Testis (tissue), 3 donors: Measurements from ENCODE around the gene KRTAP2-3. TPM values are rescaled to one million over a fixed set of nuclear protein-coding genes. Genes with fewer than 3 reads are reported as not detected.

Experiments
- DNase-seq: peaks from one replicate; pipeline ENCODE4 v3.0.0-alpha.2; 2019
- H3K27ac ChIP-seq, 2 donors: fragments of 200-600 bp; sonication (generic); one replicate each; pipeline ENCODE4 v1.5.1; 2019
- H3K27me3 ChIP-seq: fragments of 200-600 bp; sonication (generic); one replicate; pipeline ENCODE4 v1.5.1; 2019
- H3K36me3 ChIP-seq: fragments of 200-600 bp; sonication (generic); one replicate; pipeline ENCODE4 v1.5.1; 2017; ENCODE audit warnings: low read depth; ENCODE audit errors: missing control alignments
- H3K4me1 ChIP-seq: fragments of 200-600 bp; sonication (generic); one replicate; pipeline ENCODE4 v1.5.1; 2019
- H3K4me3 ChIP-seq, 2 donors: fragments of 200-600 bp; sonication (generic); one replicate each; pipeline ENCODE4 v1.5.1; 2017 to 2019
- H3K9me3 ChIP-seq: fragments of 200-600 bp; sonication (generic); one replicate; pipeline ENCODE4 v1.5.1; 2017
- POLR2A ChIP-seq: fragments of 450-650 bp; IDR thresholded peaks from one replicate; pipeline ENCODE4 v1.6.1; 2017; ENCODE audit warnings: antibody characterized with exemption, mild to moderate bottlenecking, moderate library complexity
- WGBS, 2 donors: methylation state at CpG; one replicate each; pipeline ENCODE4 v1.1.5; 2018; 5-methylcytosine and 5-hydroxymethylcytosine counted together
- intact Hi-C: fragments of 100-400 bp; cut with DNase I; formaldehyde crosslinking; loops from one replicate; pipeline ENCODE4 v1.15.1; 2023; ENCODE audit warnings: low total_unique reads
- polyA plus RNA-seq: library from polyadenylated mRNA; stranded (reverse); fragments of 350-450 nt; fragmentation: Illumina TruSeq; extraction: RNeasy Lipid Tissue Mini Kit (QIAGEN cat#74804); gene quantifications from one replicate; pipeline ENCODE4 v1.2.3, GENCODE V29; 2014; ENCODE audit warnings: low read depth, low replicate concordance; ENCODE audit not compliant: insufficient read depth
- total RNA-seq, 2 donors: library from RNA; depleted of rRNA; stranded (reverse); fragments of >200 nt; gene quantifications; one replicate each; pipeline ENCODE4 v1.2.3, GENCODE V29; 2016
- TF ChIP-seq, protein P1 (sequence below), 3 experiments: fragments of 450-650 bp in 2 of 3; fragments of 200-600 bp in 1 of 3; sonication (generic) in 1 of 3; IDR thresholded peaks; one replicate each; pipeline ENCODE4 v1.5.1; 2016 to 2019; ENCODE audit warnings: antibody characterized with exemption in 3 of 3, mild to moderate bottlenecking in 2 of 3, moderate library complexity in 1 of 3

The KRTAP2-3 gene
- total and polyA plus RNA-seq, 3 donors from 2014 or later: not detected

DNA sequence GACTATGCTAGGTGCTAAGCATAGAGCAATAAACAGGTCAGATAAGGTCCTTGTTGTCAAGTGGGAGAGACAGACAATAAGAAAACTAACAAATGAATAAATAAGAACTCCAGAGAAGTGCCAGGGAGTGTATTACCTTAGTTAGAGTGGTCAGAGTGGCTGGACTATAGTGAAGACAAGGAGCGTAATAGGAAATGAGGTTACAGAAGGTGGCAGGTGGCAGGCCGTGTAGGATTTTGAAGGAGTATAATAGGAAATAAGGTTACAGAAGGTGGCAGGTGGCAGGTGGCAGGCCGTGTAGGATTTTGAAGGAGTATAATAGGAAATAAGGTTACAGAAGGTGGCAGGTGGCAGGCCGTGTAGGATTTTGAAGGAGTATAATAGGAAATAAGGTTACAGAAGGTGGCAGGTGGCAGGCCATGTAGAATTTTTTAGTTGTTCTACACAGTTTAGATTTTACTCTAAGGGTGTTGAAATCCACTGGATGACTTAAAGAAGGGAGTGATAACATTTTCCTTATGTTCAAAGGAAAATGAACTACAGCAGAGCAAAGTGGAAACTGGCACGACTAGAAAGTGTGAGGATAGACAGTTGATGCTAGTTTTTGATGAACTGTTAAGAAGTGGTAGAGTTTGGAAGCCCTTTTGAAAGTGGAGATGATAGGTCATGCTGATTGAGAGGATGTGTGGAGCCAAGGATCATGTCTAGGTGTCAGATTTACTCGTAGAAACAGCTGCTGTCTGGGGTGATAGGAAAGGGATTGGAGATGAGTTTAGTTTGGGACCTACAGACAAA, 47.4 kb downstream of the KRTAP2-3 start:
- Histone ChIP-seq H3K9me3 (no peaks in the 10 kb centered on the region), H3K4me1 (no peaks in the 10 kb centered on the region), H3K27ac (no peak overlapping the region), H3K4me3 (no peak overlapping the region), H3K36me3 (no peaks in the 10 kb centered on the region), H3K27me3 (no peaks in the 10 kb centered on the region)
- no peak for DNase-seq
- no peak for TF ChIP-seq POLR2A
- TF ChIP-seq, protein P1, sequence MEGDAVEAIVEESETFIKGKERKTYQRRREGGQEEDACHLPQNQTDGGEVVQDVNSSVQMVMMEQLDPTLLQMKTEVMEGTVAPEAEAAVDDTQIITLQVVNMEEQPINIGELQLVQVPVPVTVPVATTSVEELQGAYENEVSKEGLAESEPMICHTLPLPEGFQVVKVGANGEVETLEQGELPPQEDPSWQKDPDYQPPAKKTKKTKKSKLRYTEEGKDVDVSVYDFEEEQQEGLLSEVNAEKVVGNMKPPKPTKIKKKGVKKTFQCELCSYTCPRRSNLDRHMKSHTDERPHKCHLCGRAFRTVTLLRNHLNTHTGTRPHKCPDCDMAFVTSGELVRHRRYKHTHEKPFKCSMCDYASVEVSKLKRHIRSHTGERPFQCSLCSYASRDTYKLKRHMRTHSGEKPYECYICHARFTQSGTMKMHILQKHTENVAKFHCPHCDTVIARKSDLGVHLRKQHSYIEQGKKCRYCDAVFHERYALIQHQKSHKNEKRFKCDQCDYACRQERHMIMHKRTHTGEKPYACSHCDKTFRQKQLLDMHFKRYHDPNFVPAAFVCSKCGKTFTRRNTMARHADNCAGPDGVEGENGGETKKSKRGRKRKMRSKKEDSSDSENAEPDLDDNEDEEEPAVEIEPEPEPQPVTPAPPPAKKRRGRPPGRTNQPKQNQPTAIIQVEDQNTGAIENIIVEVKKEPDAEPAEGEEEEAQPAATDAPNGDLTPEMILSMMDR (IDR thresholded peaks at IDR 0.05): no peak
- 89 to 91% methylated on average over 6 of the region's 6 CpGs for WGBS, 2 donors
- intact Hi-C loops: no loop called here

DNA sequence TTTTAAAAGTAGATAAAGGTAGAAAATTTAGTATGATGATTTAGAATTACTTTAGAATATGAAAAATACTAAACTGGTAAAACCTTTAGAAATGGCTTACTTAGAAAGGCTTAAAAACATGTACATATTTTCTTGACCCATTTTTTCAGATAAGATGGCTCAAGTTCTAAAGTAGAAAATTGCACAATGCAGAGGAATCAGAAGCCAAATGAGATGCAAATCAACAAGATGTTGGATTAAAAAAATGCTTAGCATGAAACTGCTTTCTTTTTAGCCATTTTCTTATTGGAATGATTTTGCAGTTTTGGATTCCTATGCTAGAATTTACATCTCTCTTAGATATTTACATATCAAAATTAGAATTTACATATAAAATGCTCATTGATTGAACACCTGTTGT, 49.5 kb downstream of the KRTAP2-3 start:
- Histone ChIP-seq H3K36me3 (no peaks in the 10 kb centered on the region), H3K27me3 (no peaks in the 10 kb centered on the region), H3K9me3 (no peaks in the 10 kb centered on the region), H3K4me3 (no peak overlapping the region), H3K4me1 (no peaks in the 10 kb centered on the region), H3K27ac (no peak overlapping the region)
- TF ChIP-seq, protein P1 (IDR thresholded peaks at IDR 0.05): no peak
- no peak for TF ChIP-seq POLR2A
- intact Hi-C loops: no loop called here
- DNase-seq: no peak

DNA sequence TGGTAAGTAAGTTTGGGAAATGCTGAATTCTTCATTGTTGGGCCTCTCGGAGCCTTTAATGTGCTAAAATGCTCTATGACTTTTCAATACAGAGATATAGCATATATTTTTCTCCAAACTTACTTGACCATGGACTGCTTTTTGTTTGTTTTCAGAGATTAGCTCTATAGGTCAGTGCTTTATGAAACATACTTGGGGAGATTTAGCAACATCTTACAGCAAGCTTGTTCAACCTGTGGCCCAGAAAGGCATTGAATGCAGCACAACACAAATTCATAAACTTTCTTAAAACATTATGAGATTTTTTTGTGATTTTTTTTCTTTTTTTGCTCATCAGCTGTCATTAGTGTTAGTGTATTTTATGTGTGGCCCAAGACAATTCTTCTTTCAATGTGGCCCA, 50.0 kb downstream of the KRTAP2-3 start:
- intact Hi-C loops: no loop called here
- Histone ChIP-seq H3K4me3 (no peak overlapping the region), H3K4me1 (no peaks in the 10 kb centered on the region), H3K27ac (no peak overlapping the region), H3K27me3 (no peaks in the 10 kb centered on the region), H3K36me3 (no peaks in the 10 kb centered on the region), H3K9me3 (no peaks in the 10 kb centered on the region)
- TF ChIP-seq, protein P1 (IDR thresholded peaks at IDR 0.05): no peak
- TF ChIP-seq POLR2A: no peak
- 94 to 95% methylated on average over 1 of the region's 1 CpG for WGBS, 2 donors
- no peak for DNase-seq

DNA sequence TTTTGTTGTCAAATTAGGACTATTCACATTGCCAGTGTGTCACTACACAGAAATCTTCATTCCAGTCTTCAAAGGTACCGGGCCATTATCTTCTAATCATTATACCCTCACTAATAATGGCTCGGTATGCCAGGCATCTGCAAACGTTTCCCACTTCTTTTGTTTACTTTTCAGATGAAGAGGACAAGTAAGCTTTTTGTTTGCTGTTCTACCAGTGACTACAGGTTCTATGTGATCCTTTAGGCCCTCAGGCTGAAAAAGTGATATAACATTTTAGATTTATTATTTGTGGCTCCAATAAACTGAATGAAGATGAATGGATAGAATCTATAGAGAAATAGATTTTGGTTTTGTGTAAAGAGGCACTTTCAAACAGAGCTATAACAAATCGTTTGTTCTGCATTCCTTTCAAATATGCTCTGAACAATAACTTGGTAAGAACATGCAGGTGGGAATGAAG, 50.6 kb downstream of the KRTAP2-3 start:
- H3K27me3 ChIP-seq: no peaks in the 10 kb centered on the region
- H3K4me3 ChIP-seq: no peak overlapping the region
- H3K9me3 ChIP-seq: no peaks in the 10 kb centered on the region
- H3K27ac ChIP-seq: no peak overlapping the region
- intact Hi-C loops: no loop called here
- DNase-seq: no peak
- no peaks in the 10 kb centered on the region for H3K4me1 ChIP-seq
- no peaks in the 10 kb centered on the region for H3K36me3 ChIP-seq
- no peak for TF ChIP-seq POLR2A
- TF ChIP-seq, protein P1 (IDR thresholded peaks at IDR 0.05): no peak
- WGBS, 2 donors: 69 to 74% methylated on average over 4 of the region's 4 CpGs

Other genes starting within 250 kb of the KRTAP2-3 start
Only the 30 nearest of the 38 such genes appear.
- gene KRT20, start 174.9 kb downstream of the KRTAP2-3 start, total RNA-seq: not detected
- not detected for gene KRT20, start 174.9 kb downstream of the KRTAP2-3 start, polyA plus RNA-seq
- 10 to 100 TPM; 14.0 to 17.3 TPM for gene KRT23, start 122.5 kb downstream of the KRTAP2-3 start, total RNA-seq
- 52.2 TPM for gene KRT23, start 122.5 kb downstream of the KRTAP2-3 start, polyA plus RNA-seq
- gene KRT39, start 93.2 kb downstream of the KRTAP2-3 start, total RNA-seq: not detected
- gene KRT39, start 93.2 kb downstream of the KRTAP2-3 start, polyA plus RNA-seq: not detected
- under 1 TPM in 1 of 2 donors, not detected in 1; 0.16 TPM for gene KRT40, start 75.8 kb downstream of the KRTAP2-3 start, total RNA-seq
- 0.45 TPM for gene KRT40, start 75.8 kb downstream of the KRTAP2-3 start, polyA plus RNA-seq
- gene KRTAP3-3, start 66.0 kb downstream of the KRTAP2-3 start, total RNA-seq: not detected
- gene KRTAP3-3, start 66.0 kb downstream of the KRTAP2-3 start, polyA plus RNA-seq: not detected
- not detected for gene KRTAP3-2, start 60.2 kb downstream of the KRTAP2-3 start, total RNA-seq
- not detected for gene KRTAP3-2, start 60.2 kb downstream of the KRTAP2-3 start, polyA plus RNA-seq
- gene KRTAP3-1, start 51.0 kb downstream of the KRTAP2-3 start, total RNA-seq: not detected
- gene KRTAP3-1, start 51.0 kb downstream of the KRTAP2-3 start, polyA plus RNA-seq: not detected
- not detected for gene KRTAP1-5, start 32.9 kb downstream of the KRTAP2-3 start, total RNA-seq
- gene KRTAP1-5, start 32.9 kb downstream of the KRTAP2-3 start, polyA plus RNA-seq: not detected
- gene KRTAP1-4, start 29.9 kb downstream of the KRTAP2-3 start, total RNA-seq: not detected
- gene KRTAP1-4, start 29.9 kb downstream of the KRTAP2-3 start, polyA plus RNA-seq: not detected
- gene KRTAP1-3, start 25.2 kb downstream of the KRTAP2-3 start, total RNA-seq: not detected
- not detected for gene KRTAP1-3, start 25.2 kb downstream of the KRTAP2-3 start, polyA plus RNA-seq
- gene KRTAP1-1, start 18.7 kb downstream of the KRTAP2-3 start, total RNA-seq: not detected
- not detected for gene KRTAP1-1, start 18.7 kb downstream of the KRTAP2-3 start, polyA plus RNA-seq
- not detected for gene KRTAP2-1, start 12.8 kb downstream of the KRTAP2-3 start, total RNA-seq
- gene KRTAP2-1, start 12.8 kb downstream of the KRTAP2-3 start, polyA plus RNA-seq: not detected
- gene KRTAP2-2, start 4.9 kb downstream of the KRTAP2-3 start, total RNA-seq: not detected
- gene KRTAP2-2, start 4.9 kb downstream of the KRTAP2-3 start, polyA plus RNA-seq: not detected
- not detected for gene KRTAP2-4, start 5.8 kb upstream of the KRTAP2-3 start, total RNA-seq
- gene KRTAP2-4, start 5.8 kb upstream of the KRTAP2-3 start, polyA plus RNA-seq: not detected
- not detected for gene KRTAP4-7, start 24.0 kb upstream of the KRTAP2-3 start, total RNA-seq
- gene KRTAP4-7, start 24.0 kb upstream of the KRTAP2-3 start, polyA plus RNA-seq: not detected
- gene KRTAP4-8, start 38.0 kb upstream of the KRTAP2-3 start, total RNA-seq: not detected
- gene KRTAP4-8, start 38.0 kb upstream of the KRTAP2-3 start, polyA plus RNA-seq: not detected
- gene KRTAP4-16, start 42.1 kb upstream of the KRTAP2-3 start, total RNA-seq: not detected
- not detected for gene KRTAP4-16, start 42.1 kb upstream of the KRTAP2-3 start, polyA plus RNA-seq
- gene KRTAP4-9, start 45.3 kb upstream of the KRTAP2-3 start, total RNA-seq: not detected
- not detected for gene KRTAP4-9, start 45.3 kb upstream of the KRTAP2-3 start, polyA plus RNA-seq
- gene KRTAP4-11, start 58.3 kb upstream of the KRTAP2-3 start, total RNA-seq: not detected
- not detected for gene KRTAP4-11, start 58.3 kb upstream of the KRTAP2-3 start, polyA plus RNA-seq
- gene KRTAP4-12, start 64.1 kb upstream of the KRTAP2-3 start, total RNA-seq: not detected
- gene KRTAP4-12, start 64.1 kb upstream of the KRTAP2-3 start, polyA plus RNA-seq: not detected
- gene KRTAP4-6, start 80.4 kb upstream of the KRTAP2-3 start, total RNA-seq: not detected
- not detected for gene KRTAP4-6, start 80.4 kb upstream of the KRTAP2-3 start, polyA plus RNA-seq
- not detected for gene KRTAP4-5, start 89.7 kb upstream of the KRTAP2-3 start, total RNA-seq
- gene KRTAP4-5, start 89.7 kb upstream of the KRTAP2-3 start, polyA plus RNA-seq: not detected
- not detected for gene KRTAP4-4, start 100.6 kb upstream of the KRTAP2-3 start, total RNA-seq
- not detected for gene KRTAP4-4, start 100.6 kb upstream of the KRTAP2-3 start, polyA plus RNA-seq
- gene KRTAP4-3, start 108.1 kb upstream of the KRTAP2-3 start, total RNA-seq: not detected
- not detected for gene KRTAP4-3, start 108.1 kb upstream of the KRTAP2-3 start, polyA plus RNA-seq
- not detected for gene KRTAP4-2, start 118.1 kb upstream of the KRTAP2-3 start, total RNA-seq
- gene KRTAP4-2, start 118.1 kb upstream of the KRTAP2-3 start, polyA plus RNA-seq: not detected
- gene KRTAP4-1, start 124.8 kb upstream of the KRTAP2-3 start, total RNA-seq: not detected
- not detected for gene KRTAP4-1, start 124.8 kb upstream of the KRTAP2-3 start, polyA plus RNA-seq
- not detected for gene KRTAP9-1, start 129.8 kb upstream of the KRTAP2-3 start, total RNA-seq
- not detected for gene KRTAP9-1, start 129.8 kb upstream of the KRTAP2-3 start, polyA plus RNA-seq
- gene KRTAP9-2, start 166.5 kb upstream of the KRTAP2-3 start, total RNA-seq: not detected
- gene KRTAP9-2, start 166.5 kb upstream of the KRTAP2-3 start, polyA plus RNA-seq: not detected
- gene KRTAP9-3, start 172.3 kb upstream of the KRTAP2-3 start, total RNA-seq: not detected
- not detected for gene KRTAP9-3, start 172.3 kb upstream of the KRTAP2-3 start, polyA plus RNA-seq
- gene KRTAP9-8, start 177.9 kb upstream of the KRTAP2-3 start, total RNA-seq: not detected
- not detected for gene KRTAP9-8, start 177.9 kb upstream of the KRTAP2-3 start, polyA plus RNA-seq